Kidney epithelial cell (primary cell): ENCODE results near the gene RBMS1. TPM values are rescaled to one million over a fixed set of nuclear protein-coding genes. Genes with fewer than 3 reads are reported as not detected.

Source experiments
- DNase-seq: peaks from one replicate; pipeline ENCODE4 v3.0.0-alpha.2; 2010; ENCODE audit warnings: low read depth
- H3K27me3 ChIP-seq: 2 replicates; pipeline ENCODE4 v1.6.0; 2011; ENCODE audit warnings: low read length; ENCODE audit not compliant: control insufficient read depth, insufficient read depth
- H3K36me3 ChIP-seq: 2 replicates; pipeline ENCODE4 v1.5.1; 2011; ENCODE audit warnings: low read length; ENCODE audit not compliant: control insufficient read depth, insufficient read depth
- H3K4me3 ChIP-seq: 2 replicates; pipeline ENCODE4 v1.5.1; 2011; ENCODE audit warnings: low read depth, mild to moderate bottlenecking, control low read depth, low read length
- total RNA-seq: library from RNA; depleted of rRNA; stranded (reverse); fragments of >200 nt; gene quantifications from 2 replicates; pipeline ENCODE4 v1.2.3, GENCODE V29; 2015
- TF ChIP-seq, protein P1 (sequence below): IDR thresholded peaks from 2 replicates; pipeline ENCODE4 v1.5.1; 2011; ENCODE audit warnings: mild to moderate bottlenecking, moderate library complexity, low read length, control low read depth, inconsistent platforms; ENCODE audit not compliant: insufficient read depth, poor library complexity, severe bottlenecking

RBMS1 gene
- total RNA-seq, 1 donor from 2014 or later, result 52.5 TPM

GRCh38 chr2:160429248-160430000, 64.2 kb downstream of the RBMS1 start:
- H3K4me3 ChIP-seq, result no peak overlapping the region
- DNase-seq, result no peak
- TF ChIP-seq, protein P1, sequence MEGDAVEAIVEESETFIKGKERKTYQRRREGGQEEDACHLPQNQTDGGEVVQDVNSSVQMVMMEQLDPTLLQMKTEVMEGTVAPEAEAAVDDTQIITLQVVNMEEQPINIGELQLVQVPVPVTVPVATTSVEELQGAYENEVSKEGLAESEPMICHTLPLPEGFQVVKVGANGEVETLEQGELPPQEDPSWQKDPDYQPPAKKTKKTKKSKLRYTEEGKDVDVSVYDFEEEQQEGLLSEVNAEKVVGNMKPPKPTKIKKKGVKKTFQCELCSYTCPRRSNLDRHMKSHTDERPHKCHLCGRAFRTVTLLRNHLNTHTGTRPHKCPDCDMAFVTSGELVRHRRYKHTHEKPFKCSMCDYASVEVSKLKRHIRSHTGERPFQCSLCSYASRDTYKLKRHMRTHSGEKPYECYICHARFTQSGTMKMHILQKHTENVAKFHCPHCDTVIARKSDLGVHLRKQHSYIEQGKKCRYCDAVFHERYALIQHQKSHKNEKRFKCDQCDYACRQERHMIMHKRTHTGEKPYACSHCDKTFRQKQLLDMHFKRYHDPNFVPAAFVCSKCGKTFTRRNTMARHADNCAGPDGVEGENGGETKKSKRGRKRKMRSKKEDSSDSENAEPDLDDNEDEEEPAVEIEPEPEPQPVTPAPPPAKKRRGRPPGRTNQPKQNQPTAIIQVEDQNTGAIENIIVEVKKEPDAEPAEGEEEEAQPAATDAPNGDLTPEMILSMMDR, result peak; percentile 34
- H3K36me3 ChIP-seq, result no peaks in the 10 kb centered on the region
- H3K27me3 ChIP-seq, result no peaks in the 10 kb centered on the region

DNA sequence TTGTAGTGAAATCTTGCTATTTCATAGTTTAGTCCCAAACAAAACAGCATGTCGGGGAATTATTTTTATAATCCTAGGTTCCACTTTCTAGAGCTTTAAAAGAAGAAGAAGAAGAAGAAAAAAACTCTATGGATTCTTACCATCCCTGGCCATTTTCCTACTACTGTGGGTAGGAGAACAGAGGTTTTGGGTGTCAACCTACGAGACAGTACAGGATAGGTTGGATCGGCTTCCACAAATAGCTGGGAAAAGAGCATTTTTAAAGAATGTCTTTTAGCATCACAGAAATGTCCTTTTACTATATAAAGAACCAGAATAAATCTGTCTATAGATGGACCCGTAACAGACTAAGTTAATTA, 65.2 kb downstream of the RBMS1 start:
- Histone ChIP-seq H3K4me3 (no peak overlapping the region), H3K27me3 (no peaks in the 10 kb centered on the region), H3K36me3 (no peaks in the 10 kb centered on the region)
- DNase-seq, result no peak
- TF ChIP-seq, protein P1, result no peak

DNA sequence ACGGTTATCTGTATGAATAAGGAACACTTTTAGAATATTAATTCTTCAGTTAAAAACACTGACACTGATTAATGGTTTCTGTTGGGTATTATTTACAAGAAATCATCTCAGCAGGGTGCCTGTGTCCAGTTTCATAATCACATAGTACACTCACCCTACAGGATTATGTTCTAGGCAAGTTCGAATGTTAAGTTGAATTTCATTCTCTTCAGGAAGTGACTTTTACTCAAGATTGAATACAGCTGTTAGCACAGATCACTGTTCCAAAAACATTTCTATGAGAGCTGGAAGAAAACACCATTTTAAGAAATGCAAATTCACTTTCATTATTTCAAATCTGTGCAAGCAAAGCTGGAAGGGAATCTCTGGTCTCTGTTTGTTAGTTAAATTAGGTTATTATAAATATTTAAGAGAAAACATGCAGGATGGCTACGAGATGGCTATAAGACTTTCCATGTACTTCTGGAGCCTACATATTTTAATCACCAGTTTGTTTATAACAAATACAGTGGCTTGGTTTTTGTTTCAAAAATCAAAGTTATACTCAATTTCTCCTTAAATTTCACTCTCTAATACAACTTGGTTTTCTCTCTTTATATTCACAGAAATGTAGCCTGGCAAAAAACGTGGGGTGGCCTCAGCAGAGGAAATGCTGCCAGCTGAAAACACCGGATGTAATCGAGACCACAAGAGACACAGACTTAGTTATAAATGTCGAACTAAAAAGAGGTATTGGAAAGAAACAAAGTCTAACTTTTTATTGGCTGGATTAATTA, 65.8 kb downstream of the RBMS1 start:
- H3K4me3 ChIP-seq, result no peak overlapping the region
- TF ChIP-seq, protein P1, result no peak
- DNase-seq, result no peak
- no peaks in the 10 kb centered on the region for H3K27me3 ChIP-seq
- no peaks in the 10 kb centered on the region for H3K36me3 ChIP-seq

GRCh38 chr2:160426604-160427003, 67.0 kb downstream of the RBMS1 start:
- Histone ChIP-seq H3K36me3 (no peaks in the 10 kb centered on the region), H3K4me3 (no peak overlapping the region), H3K27me3 (no peaks in the 10 kb centered on the region)
- DNase-seq, result no peak
- TF ChIP-seq, protein P1, result no peak

DNA sequence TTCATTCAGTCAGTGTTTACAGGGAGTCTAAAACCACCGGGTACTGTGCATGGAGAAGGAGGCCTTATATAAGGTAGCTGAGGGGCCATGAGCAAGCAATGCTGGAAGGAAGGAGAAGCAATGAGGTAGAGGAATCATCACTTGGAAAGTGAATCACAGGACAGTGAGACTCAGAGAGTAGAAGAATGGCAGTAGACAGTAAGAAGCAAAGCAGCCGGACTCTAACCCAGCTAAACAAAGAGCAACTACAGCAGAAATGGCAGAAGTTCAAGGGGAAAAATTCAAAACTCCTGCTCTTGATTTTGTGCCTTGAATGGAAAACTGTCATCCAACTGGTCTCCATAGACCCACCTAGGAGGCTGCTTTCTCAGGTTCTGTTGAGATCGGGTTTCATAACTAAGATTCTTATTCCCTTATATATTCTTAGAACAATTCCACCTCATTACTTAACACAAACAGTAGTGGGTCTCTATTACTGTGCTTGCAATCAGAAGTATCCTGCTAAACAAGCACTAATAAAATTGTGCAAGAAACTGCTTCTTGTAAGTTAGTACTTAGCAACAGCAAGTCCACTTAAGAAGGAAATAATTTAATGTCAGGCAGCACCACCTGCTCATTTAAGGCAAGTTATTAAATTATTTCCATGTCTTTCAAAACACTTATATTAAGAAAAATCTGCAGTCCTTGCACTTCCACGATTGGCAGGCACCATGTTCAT, 68.0 kb downstream of the RBMS1 start:
- TF ChIP-seq, protein P1, result no peak
- no peaks in the 10 kb centered on the region for H3K27me3 ChIP-seq
- no peak overlapping the region for H3K4me3 ChIP-seq
- no peak for DNase-seq
- no peaks in the 10 kb centered on the region for H3K36me3 ChIP-seq
